HG02763 (cell line): ENCODE data around the gene FGFRL1.
A peak's percentile ranks its signal among the peaks of the same experiment; 100 is the strongest.

Source experiments
- ATAC-seq: cut with Tn5 transposase; IDR thresholded peaks from one replicate; pipeline ENCODE4 v1.9.1; 2021; ENCODE audit warnings: mild to moderate bottlenecking, moderate library complexity; ENCODE audit not compliant: unreplicated experiment

FGFRL1 gene, protein sequence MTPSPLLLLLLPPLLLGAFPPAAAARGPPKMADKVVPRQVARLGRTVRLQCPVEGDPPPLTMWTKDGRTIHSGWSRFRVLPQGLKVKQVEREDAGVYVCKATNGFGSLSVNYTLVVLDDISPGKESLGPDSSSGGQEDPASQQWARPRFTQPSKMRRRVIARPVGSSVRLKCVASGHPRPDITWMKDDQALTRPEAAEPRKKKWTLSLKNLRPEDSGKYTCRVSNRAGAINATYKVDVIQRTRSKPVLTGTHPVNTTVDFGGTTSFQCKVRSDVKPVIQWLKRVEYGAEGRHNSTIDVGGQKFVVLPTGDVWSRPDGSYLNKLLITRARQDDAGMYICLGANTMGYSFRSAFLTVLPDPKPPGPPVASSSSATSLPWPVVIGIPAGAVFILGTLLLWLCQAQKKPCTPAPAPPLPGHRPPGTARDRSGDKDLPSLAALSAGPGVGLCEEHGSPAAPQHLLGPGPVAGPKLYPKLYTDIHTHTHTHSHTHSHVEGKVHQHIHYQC

DNA sequence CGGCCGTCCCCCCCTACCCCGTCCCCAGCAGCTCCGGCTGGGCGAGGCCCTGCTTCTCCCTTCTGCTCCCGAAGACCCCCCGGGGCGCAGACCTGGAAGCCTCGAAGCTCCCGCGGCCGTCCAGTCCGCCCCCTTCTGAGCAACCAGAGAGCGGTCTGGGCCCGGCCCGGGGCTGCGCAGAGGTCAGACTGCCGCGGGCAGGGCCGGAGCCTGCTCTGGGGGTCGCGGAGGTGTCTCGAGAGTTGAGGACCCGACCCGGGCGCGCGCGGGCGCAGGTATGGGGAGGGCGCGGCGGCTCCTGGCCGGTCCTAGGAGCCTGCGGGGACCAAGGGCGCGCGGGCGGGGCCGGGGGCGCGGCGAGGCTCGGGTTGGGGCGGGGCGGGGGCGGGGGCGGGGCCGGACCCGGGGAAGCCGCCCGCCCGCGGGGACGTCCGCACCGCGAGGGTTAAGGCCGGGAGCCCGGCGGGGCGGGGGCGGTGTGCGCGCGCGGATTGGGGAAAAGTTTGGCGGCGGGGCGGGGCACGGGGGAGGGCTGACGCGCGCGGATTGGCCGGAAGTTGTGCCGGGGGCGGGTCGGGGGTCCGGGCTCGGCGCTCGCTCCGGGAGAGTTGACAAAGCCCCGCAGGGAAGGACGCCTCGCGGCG, at the start of gene FGFRL1:
FGFRL1 (plus strand) TSS at position 605 of the 644 bp plus-strand sequence. CDS start 860 bp downstream, outside the sequence.
- ATAC-seq: peak; percentile 35

DNA sequence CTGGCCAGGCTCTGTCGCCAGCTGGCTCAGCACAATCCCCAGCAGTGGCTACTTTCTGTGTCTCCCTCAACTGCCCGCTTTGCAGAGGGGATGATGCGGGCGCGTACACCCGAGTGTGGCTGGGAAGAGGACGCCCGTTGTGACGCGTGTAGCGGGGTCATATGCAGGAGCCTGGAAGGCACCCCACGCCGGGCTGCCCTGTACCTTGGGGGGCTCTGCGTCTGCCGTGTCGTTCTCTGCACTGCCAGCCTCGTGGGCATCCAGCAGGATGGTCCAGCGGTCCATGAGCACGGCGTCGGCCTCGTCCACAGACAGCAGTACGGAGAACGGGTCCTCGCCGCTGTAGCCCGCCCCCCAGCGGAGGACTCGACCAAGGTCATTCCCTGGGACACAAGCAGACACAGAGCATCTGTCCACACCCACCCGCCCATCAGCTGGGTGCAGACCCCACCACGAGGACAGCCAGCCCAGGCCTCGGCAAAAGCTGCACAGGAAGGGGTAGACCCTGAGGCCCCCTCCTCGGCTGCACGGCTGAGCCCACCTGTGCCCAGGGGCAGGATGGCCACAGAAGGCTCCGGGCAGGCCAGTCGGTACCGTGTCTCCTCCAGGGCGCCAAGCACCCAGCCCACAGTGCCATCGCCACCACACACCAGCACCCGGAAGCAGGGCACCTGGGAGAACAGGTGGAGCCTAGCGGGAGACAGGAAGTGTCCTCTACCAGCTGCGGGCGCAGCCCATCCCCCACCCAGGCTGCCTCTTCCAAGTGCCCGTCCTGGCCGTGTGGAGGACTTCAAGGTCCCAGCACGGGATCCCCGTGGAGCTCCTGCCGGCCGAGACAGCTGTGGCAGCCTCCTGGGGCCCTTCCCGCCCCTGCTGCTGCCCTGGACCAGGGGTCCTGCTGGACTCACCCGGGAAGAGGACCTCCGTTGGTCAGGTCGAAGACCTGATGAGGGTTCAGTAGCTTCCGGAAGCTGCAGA, 48.9 kb upstream of the FGFRL1 start:
- ATAC-seq: no peak

DNA sequence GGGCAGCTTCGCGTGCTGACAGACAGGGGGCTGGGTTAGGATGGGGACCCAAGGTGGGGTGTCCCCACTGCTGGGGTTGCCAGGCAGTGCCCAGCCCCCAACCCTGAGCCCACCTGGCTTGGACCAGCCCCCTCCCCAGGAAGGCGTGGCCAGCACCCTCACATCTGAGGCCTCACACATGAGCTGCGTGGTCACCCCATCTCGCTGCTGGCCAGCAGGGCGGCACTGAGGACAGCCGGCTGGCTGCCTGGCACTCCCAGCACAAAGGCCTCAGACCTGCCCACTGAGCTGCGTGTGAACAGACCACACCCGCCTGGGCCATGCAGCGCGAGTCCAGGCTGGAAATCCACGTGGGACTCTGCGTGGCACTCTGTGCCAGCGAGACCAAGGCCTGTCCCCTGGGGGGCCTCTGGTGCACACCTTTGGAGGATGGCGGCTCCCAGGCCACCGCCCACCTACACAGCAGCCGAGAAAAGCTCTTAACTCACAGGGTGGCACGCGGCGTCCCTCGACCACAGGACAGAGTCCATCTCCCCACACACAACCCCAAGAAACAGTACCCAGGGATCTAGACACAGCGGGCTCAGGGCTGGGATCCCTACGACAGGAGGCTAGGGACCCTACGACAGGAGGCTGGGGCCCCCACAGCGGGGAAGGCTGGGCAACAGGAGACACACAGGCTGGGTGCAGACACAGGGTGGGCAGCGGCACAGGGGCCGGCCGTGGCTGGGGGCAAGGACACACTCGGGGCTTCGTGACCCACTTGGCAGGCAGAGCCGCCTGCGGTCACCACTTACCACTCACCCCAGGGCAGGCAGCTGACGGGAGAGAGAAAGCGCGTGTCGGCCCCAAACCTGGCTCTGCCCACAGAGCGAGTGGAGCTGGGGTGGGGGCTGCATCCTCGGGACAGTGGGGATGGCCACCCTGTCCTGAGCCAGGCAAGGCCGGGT, 47.9 kb upstream of the FGFRL1 start:
- no peak for ATAC-seq

DNA sequence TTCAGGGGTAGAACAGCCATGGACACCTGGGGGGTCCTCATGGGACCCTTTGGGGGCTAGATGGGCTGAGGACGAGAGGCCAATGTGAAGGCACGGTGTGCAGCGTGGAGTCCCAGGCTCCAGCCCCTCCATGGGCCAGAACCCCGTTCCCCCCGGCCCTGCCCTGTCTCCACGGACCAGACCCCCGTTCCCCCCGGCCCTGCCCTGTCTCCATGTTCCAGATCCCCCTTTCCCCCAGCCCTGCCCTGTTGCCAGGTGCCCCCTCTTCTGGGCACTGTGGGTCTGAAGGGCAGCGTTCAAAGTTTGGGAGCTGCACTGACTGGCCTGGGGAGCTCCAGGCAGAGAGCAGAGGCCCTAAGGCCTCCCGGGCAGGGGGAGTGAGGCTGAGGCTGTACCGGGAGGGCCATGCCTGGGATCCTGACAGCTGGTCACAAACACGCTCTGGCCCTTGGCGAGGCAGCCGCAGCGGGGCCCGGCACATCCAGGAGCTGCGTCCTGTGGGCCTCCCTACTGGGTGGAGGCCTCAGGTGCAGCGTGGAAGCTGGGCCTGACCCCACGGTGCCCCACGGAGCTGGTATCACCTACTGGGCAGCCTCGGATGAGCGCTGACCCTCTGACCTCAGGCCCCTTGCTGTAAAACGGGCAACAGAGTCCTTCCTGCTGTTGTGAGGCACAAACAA, 46.9 kb upstream of the FGFRL1 start:
- ATAC-seq: no peak

DNA sequence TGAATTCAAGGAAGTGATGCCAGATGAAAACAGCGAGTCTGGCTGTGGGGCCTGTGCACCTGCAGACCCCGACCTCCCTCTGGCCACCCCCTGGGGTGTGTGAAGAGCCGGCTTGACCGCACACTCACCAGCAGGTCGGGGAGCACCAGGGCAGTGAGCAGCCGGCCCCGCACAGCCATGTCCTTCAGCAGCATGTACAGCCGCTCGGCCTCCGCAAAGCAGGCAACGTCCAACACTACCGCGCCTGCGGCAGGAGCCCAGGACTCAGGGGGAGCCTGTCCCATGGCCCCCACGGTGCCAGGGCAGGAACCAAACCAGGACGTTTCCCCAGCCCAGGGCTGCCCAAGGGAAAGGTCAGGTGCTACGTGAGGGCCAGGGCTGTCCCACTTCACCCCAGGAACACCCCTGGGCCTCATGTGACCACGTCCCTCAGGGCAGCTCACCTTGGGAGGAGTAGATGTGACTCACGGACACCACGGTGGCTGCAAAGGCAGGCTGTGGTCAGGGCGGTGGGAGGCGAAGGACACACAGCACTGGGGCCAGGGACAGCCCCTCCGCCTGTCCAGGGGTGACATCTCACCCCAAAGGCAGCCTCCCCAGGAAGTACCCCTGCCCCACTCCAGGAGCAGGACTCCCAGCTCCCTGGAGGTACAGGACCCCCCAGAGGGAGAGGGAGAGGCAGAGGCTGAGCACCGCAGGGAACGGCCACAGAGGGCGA, 46.2 kb upstream of the FGFRL1 start:
- ATAC-seq: no peak

DNA sequence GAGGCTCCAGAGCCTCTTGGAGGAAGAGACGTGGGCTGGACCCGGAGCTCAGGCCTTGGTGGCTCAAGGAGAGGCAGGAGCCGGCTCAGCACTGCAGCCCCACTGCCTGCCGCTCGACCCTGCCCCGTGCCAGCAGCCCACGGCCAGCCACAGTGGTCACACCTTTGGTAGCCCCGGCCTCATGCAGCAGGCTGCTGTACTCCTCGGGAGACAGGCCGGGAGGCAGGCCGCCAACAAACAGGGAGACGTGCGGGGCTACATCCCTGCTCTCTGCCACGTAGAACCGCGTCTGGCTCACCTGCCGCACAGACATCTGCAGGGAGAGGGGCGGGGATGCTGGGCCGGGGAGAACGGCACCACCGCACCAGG, 45.7 kb upstream of the FGFRL1 start:
- no peak for ATAC-seq

DNA sequence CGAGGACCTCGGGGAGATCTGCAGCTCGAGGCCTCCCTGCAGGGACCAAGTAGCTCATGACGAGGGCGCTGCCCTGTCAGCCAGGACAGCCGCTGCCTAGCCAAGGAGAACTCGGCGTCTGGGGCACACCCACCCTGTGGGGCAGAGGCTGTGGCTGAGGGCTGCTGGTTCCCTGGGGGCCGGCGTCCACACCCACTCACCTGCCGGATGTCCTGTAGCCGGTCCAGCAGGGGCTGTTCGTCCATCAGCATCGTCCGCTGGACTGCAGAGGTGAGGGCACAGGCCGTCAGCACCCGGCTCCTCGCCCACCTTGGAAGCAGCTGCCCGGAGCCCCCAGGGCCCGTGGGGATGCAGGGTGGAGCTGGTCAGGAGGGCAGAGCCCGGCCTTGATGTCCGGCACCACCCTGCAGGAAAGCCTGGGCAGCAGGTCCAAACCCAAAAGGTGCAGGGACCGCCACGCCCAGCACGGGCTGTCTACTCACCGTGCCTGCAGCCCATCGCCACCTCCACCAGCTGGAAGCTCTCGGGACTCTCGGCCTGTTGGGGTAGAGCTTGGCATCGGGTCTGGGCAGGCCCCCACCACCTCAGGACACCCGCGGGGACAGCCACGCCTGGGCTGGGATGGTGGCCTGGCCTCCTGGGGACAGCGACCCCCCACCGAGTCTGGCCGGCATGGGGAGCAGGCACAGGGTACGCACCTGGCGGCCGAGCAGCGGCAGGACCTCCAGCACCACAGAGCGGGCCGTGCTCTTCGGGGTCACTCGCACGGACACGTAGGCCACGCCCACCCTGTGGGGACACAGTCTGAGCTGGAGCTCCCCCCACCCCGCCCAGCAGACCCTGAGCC, 44.9 kb upstream of the FGFRL1 start:
- no peak for ATAC-seq

DNA sequence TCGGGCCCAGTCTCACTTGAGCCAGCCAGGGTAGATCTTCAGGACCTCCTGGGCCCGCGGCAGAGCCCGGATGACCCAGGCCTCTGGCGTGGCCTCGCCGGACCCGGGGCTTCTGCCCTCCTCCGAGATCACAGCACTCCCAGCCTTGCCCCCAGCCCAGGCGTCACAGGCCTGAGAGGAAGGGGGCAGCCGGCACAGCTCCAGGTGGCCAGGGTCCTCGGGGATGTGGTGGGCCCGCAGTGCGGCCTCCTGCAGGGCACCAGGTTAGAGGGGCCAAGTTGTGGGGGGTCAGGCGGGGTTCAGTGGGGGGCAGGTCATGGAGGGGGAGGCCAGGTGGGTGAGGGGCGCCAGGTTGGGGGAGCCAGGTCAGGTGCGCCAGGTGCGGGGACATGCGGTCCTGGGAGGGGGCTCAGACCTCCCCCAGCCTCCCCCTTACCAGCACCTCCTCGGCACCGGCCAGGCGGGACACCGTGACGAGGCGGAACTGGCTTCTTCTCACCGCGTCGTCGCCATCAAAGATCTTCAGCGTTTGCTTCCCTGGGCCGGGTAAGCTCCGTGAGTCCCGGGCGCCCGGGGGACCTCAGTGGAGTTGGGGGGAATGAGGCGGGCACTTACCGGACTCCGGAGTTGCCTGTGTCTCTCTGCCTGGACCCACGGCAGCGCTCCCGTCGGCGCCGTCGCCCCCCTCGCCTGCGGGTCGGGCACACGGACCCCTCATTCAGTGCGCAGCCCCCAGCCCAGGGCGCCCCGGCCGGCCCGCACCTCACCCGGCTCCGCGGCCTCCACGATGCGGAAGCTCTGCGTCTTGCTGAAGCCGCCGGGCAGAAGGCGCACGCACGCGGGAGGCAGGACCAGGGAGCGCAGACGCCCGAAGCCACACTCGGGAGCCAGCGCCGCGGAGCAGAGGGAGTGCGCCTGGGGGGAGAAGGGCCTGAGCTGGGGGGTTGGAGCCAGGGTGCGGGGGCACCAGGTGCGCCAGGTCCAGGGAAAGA, 44.0 kb upstream of the FGFRL1 start:
- no peak for ATAC-seq

DNA sequence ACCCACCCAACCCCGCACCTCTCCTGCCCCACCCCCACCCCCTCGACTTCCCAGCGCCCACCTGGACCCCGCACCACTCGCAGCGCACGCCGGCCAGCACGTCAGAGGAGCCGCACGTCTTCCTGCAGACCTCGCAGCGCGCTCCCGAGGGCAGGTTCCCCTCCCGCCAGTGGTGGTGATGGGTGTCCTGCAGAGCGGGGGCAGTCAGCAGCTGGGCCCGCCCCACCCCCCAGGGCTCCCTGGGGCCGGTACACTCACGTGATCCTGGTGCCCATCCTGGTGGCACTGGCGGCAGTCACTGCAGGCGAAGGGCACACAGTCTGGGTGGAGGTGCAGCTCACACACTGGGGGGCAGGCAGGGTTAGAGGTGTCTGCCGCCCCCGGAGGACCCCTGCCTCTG, 43.2 kb upstream of the FGFRL1 start:
- ATAC-seq: no peak

DNA sequence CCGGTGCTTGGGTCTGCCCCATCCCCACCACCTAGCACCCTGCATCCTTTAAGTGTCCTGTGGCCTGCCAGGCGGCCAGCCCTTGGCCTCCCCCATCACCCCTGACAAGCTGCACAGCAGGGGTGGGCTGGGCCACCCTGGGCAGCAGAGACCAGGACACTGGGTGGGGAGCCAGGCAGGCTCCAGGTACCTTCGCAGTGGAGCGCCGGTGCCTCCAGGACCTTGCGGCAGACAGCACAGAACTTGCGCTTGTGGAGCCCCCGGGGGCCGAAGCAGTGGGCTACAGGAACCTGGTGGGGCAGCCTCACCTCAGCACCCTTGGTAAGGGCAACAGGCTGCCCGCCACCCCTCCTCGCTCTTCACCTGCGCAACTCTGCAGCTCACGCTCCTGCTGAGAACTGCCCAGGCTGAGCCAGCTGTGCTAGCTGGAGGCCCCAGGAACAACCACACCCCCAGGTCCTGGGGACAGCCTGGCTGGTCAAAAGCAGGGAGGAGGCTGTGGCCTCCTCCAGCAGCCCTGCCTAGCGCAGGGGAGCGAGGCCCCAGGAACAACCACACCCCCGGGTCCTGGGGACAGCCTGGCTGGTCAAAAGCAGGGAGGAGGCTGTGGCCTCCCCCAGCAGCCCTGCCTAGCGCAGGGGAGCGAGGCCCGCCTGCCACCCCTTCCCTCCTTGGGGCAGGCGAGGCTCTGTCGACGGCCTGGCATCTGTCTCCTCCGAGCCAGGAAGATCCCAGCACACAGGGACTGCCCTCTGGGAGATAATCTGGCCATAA, 42.6 kb upstream of the FGFRL1 start:
- no peak for ATAC-seq

DNA sequence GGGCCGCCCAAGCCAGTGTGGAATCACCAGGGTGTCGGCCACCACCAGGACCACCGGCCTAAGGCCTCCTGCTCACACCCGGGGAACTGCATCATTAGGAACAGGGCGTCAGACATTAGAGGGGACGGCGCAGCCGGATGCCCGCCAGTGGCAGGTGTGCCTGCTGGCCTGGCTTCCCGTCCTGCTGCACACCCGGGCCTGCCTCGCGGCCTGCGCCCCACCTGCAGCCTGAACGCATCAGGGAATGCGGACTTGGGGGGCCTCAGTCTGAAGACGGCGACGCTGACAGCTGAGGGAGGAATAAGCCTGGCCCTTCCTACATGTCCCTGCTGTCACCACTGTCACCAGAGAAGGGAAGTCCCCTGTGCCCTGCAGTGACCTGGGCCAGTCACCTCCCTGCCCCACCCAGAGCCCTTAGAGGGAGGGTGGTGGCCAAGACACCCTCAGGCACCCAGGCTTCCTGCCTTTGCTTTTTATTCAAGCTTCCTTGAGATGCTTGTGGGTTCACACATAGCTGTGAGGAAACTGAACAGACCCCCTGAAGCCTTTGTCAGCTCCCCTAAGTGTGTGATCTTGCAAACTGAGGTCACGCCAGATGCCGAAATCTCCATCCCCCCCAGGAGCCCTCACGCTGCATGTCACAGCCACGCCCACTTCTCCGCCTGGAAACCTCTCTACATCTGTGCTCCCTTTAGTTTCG, 41.2 kb upstream of the FGFRL1 start:
- no peak for ATAC-seq

DNA sequence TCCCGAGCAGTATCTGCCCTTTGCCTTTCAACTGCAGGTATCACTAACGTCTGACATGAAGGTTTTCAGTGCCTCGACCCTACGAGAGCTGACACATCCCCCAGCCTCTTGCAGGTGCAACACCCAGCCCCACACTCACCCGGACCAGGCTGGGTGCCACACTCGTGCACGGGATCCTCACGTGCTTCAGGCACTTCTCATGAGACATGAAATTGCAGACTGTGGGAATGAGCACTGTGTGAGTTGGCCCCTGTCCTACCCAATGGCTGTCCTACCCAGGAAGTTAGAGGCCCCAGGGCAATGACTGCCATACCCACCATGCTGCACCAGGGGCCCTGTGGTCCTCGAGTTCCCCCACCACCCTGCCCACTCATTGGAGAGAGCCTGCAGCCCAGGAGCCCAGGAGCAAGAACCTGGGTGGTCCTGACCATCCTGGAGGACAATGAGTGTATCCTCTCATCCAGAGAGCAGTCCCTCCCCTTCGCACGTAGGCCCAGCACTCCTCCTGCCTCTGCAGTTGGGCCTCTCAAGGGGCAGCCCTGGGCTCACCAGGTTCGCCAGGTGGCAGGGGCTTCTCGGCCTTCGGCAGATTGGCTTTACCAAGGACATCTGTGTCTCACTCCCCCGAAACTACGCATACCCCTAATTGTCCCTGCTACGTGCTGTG, 40.4 kb upstream of the FGFRL1 start:
- ATAC-seq: no peak

DNA sequence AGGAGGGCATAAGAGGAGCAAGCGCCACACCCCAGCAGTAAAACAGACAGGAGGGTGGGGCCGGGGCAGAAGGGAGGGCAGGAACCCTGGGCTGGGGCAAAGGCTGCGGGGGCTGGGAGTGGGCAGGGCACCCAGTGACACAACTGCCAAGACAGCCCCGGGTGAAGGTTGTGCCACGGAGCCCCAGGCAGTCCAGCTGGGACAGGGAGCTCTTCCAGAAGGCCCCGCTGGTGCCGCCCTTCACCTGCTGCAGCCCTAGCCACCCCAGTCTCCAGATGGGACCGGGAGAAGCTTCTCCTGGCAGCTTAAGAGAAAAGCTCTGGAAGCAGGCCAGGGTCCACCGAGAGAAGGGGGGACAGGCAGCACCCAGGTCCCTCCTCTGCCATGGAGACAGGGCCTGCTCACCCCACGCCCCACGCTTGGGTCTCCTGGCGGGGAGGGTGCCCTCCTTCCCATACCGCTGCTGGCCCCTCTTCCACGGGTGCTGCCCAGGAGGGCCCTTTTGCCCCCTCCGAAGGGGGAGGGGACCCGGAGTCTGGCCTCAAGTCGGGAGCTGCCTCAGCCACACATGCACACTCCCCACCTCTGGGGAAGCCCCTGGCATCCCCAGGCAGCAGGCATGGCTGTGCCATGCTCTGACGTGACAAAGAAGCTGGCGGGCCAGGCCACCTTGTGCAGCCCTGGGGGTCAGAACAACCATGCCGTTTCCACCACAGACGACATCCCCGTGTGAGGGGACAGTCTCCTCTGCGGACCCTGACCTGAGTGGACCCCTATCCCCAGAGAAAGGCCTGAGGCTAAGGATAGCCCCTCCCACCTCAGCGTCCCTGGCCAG, 39.5 kb upstream of the FGFRL1 start:
- ATAC-seq: no peak
